Left ventricle myocardium inferior (tissue), 1 donor: ENCODE data around the gene CCDC57. TPM values are rescaled to one million over a fixed set of nuclear protein-coding genes. Genes with fewer than 3 reads are reported as not detected.

Experiments
- DNase-seq: peaks from one replicate; pipeline ENCODE4 v3.0.0-alpha.2; 2020
- H3K27ac ChIP-seq: fragments of 200-600 bp; replicated peaks from 2 replicates; pipeline ENCODE4 v1.8.0; 2021
- H3K27me3 ChIP-seq: fragments of 200-600 bp; 2 replicates; pipeline ENCODE4 v1.8.0; 2021; ENCODE audit warnings: low read depth
- H3K36me3 ChIP-seq: fragments of 200-600 bp; 2 replicates; pipeline ENCODE4 v1.8.0; 2021
- H3K4me1 ChIP-seq: fragments of 200-600 bp; 2 replicates; pipeline ENCODE4 v1.8.0; 2021
- H3K4me3 ChIP-seq: fragments of 200-600 bp; 2 replicates; pipeline ENCODE4 v1.8.0; 2021; ENCODE audit warnings: mild to moderate bottlenecking, moderate library complexity
- H3K9me3 ChIP-seq: fragments of 200-600 bp; replicated peaks from 2 replicates; pipeline ENCODE4 v1.8.0; 2021
- intact Hi-C: fragments of 100-400 bp; cut with micrococcal nuclease; formaldehyde crosslinking; loops from one replicate; pipeline ENCODE4 v1.11.0; 2022
- total RNA-seq: library from RNA; stranded (reverse); fragmentation: NEBNext Ultra II Directional; extraction: Animal tissue kit (Norgen Biotek cat#: 25700); gene quantifications from one replicate; pipeline ENCODE4 v1.2.1, GENCODE V29; 2021
- TF ChIP-seq, protein P1 (sequence below): fragments of 200-600 bp; IDR thresholded peaks from 2 replicates; pipeline ENCODE4 v1.8.0; 2021; ENCODE audit warnings: antibody characterized with exemption, mild to moderate bottlenecking, borderline replicate concordance
- donor health status: DM: no; HTN: yes; CAD: no; lungs with severe emphysema.

Gene CCDC57
- total RNA-seq, 1 donor from 2014 or later, result 8.1 TPM

DNA sequence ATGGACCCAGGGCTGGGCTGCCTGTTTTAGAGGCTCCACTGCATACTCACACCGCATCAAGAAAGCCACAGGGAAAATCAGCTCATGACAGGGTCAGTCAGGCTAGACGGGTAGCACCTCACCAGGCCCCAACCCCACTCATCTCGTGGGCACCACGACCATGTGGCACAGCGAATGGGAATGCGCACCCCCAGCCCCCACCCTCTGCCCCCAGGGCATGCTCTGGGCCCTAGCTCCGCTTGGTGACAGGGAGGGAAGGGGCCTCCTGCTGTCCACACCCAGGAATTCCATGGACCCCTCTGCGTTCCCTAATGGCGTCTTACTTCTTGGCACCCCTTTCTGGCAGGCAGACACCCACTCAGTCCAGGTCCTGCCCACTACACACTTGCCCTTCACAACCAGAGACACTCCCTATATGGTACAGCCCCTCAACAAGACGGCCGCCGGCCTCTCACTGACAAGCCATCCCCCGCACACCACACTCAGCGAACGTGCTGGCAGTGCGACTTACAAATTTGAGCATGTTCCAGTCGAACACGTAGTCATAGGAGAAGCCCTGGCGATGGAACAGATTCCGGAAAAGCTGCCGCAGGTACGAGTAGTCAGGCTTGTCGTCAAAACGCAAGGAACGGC is 38.3 kb upstream of the CCDC57 start:
- Histone ChIP-seq H3K27me3 (no peaks in the 10 kb centered on the region), H3K4me3 (no peak overlapping the region), H3K27ac (no peak overlapping the region), H3K4me1 (peaks cover 44% of the 10 kb centered on the region), H3K36me3 (peaks cover 84% of the 10 kb centered on the region), H3K9me3 (no peaks in the 10 kb centered on the region)
- intact Hi-C loops, result no loop called here
- DNase-seq, result no peak
- TF ChIP-seq, protein P1, sequence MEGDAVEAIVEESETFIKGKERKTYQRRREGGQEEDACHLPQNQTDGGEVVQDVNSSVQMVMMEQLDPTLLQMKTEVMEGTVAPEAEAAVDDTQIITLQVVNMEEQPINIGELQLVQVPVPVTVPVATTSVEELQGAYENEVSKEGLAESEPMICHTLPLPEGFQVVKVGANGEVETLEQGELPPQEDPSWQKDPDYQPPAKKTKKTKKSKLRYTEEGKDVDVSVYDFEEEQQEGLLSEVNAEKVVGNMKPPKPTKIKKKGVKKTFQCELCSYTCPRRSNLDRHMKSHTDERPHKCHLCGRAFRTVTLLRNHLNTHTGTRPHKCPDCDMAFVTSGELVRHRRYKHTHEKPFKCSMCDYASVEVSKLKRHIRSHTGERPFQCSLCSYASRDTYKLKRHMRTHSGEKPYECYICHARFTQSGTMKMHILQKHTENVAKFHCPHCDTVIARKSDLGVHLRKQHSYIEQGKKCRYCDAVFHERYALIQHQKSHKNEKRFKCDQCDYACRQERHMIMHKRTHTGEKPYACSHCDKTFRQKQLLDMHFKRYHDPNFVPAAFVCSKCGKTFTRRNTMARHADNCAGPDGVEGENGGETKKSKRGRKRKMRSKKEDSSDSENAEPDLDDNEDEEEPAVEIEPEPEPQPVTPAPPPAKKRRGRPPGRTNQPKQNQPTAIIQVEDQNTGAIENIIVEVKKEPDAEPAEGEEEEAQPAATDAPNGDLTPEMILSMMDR, result no peak

DNA sequence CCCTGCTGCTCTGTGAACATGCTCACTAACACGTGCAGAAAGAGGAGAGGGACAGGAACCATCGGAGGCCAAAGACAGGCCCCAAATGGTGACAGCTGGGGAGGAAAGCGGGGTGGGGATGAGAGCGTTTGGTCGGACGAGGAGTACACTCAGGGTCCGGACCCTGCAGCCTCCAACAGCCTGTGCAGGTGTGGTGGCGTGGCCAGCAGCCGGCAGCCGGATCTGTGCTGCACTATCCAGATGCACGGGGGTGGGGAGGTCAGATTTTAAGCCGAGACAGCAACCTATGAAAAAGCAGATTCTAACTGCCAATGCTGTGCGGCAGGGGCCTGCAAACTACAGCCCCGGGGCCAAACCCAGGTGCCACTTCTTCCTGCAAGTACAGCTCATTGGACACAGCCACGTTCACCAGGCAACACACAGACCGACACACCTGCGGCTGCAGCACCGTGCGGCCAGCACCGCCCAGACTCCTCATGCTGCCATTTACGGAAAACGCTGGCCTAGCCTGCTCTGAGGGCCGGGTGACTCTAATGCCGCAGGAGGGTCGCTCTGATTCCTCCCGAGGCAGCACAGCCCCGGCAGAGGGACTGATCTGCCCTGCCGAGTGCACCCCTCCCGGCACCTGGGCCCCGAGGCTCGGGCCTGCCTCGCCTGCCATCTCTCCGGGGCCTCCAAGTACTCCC is 37.4 kb upstream of the CCDC57 start:
- intact Hi-C loops, result no loop called here
- Histone ChIP-seq H3K36me3 (peaks cover 84% of the 10 kb centered on the region), H3K9me3 (no peaks in the 10 kb centered on the region), H3K4me3 (no peak overlapping the region), H3K27ac (no peak overlapping the region), H3K27me3 (no peaks in the 10 kb centered on the region), H3K4me1 (peaks cover 48% of the 10 kb centered on the region)
- TF ChIP-seq, protein P1, result no peak
- DNase-seq, result no peak

DNA sequence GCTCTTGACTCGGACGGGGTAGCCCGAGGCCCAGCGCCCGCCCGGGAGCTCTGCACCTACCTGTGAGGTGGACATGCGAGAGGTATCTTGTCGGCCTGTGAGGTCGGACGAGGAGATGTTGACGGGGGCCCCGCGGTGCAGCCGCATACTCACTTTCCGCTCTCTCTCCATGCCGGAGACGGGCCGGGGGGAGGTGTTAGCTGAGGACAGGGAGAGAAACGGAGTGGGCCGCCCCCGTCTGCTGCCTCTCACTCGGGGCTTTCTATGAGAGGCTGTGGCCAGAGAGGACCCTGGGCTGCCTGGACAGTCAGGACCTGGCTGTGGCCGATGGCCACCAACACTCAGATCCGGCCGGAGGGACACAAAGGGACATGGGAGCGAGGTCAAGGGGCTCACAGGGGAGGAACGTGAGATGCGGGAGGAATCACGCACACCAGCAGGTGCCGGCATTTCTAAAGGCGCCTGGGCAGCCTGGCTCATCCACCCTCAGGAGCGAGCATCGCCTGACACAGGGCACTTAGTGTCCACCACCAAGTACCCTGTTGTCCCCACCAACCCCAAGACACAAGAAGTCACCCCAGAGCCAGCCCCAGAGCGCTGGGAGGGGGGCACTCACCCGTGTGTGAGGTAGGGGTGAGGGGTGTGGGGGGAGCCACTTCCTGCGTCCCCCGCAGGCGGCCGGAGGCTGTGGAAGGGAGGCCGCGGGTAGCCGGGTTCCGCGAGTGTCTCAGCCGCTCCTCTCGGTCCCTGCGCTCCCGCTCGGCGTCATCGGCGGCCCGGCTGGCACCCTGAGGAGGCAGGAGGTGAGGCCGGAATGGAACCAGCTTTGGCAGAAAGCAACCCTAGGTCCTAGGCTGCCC is 36.4 kb upstream of the CCDC57 start:
- no peak for DNase-seq

DNA sequence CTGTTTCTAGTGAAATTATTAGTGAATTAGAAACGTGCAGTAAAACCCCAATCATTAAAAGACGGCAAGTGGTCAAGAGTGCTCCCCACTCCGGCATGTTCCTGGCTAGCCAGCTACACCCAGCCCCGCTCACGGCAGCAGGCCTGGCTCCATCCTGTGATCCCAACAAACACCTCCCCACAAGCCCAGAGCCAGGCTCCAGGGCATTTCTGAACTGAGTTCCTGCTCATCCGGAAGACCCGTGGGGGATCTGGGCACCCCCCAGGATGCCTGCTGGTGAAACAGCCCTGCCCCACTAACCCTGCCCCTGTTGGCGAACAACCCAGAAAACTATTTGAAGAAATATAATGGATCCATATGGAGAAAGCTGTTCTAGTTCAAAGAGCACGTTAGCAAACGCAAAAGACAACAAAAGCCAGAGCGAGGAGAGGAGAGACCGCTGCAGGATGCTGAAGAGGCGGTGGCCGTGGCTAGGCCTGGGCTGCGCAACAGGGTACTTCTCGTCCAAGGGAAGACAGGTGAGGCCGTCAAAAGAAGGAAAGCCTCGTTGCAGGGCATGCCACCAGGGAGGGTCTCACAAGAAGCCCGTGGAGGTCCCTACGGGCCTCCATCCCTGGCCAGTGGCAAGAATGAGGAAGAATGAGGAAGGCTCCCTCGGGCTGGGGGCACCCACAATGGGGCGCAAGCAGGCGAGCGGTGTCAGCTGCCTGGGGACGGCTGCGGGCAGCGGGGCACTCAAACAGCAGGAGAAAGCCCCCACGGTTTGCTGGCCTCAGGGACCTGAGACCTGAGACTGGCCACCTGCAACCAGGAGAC is 35.4 kb upstream of the CCDC57 start:
- DNase-seq, result no peak
- intact Hi-C loops, result no loop called here
- no peaks in the 10 kb centered on the region for H3K9me3 ChIP-seq
- no peaks in the 10 kb centered on the region for H3K27me3 ChIP-seq
- peaks cover 63% of the 10 kb centered on the region for H3K4me1 ChIP-seq
- peaks cover 97% of the 10 kb centered on the region for H3K36me3 ChIP-seq
- TF ChIP-seq, protein P1, result no peak
- no peak overlapping the region for H3K4me3 ChIP-seq
- peak overlapping the region; percentile 75 for H3K27ac ChIP-seq

More for the DNA sequence above, 36.4 kb upstream of the CCDC57 start:
- Histone ChIP-seq H3K9me3 (no peaks in the 10 kb centered on the region), H3K36me3 (peaks cover 93% of the 10 kb centered on the region), H3K4me3 (no peak overlapping the region), H3K27ac (no peak overlapping the region), H3K27me3 (no peaks in the 10 kb centered on the region), H3K4me1 (peaks cover 53% of the 10 kb centered on the region)
- TF ChIP-seq, protein P1, result no peak
- intact Hi-C loops, result no loop called here
